Stomach (tissue), 9 donors: Measurements from ENCODE around the gene ARHGEF12. TPM values are rescaled to one million over a fixed set of nuclear protein-coding genes. Genes with fewer than 3 reads are reported as not detected.

Source experiments
- DNase-seq, 2 donors: peaks; one replicate each; pipeline versions ENCODE4 v3.0.0 to v3.0.0-alpha.2; 2013 to 2019
- H3K27ac ChIP-seq, 5 donors: fragments of 200-600 bp in 4 of 5; sonication (generic) in 4 of 5; one replicate each; pipeline ENCODE4 v1.5.1; 2013 to 2019; ENCODE audit warnings: mild to moderate bottlenecking in 1 of 5, moderate library complexity in 1 of 5
- H3K27me3 ChIP-seq, 3 donors: fragments of 200-600 bp; sonication (generic); one replicate each; pipeline ENCODE4 v1.5.1; 2017 to 2019; ENCODE audit warnings: mixed run types in 1 of 3
- H3K36me3 ChIP-seq, 4 donors: fragments of 200-600 bp; sonication (generic); 1 replicate in 3 of 4; 2 replicates in 1 of 4; pipeline ENCODE4 v1.5.1; 2016 to 2019
- H3K4me1 ChIP-seq, 4 donors: fragments of 200-600 bp; sonication (generic); one replicate each; pipeline ENCODE4 v1.5.1; 2016 to 2019
- H3K4me3 ChIP-seq, 4 donors: fragments of 200-600 bp; sonication (generic) in 3 of 4; one replicate each; pipeline ENCODE4 v1.5.1; 2016 to 2019; ENCODE audit warnings: mild to moderate bottlenecking in 1 of 4
- H3K9me3 ChIP-seq, 4 donors: fragments of 200-600 bp; sonication (generic); one replicate each; pipeline ENCODE4 v1.5.1; 2016 to 2019
- CTCF ChIP-seq, 7 experiments: fragments of 450-650 bp in 4 of 7; fragments of 200-600 bp in 3 of 7; sonication (generic) in 3 of 7; IDR thresholded peaks; one replicate each; pipeline ENCODE4 v1.5.1; 2016 to 2019; ENCODE audit warnings: antibody characterized with exemption in 7 of 7, control low read depth in 2 of 7, mild to moderate bottlenecking in 1 of 7
- EP300 ChIP-seq: sonication (generic); formaldehyde crosslinking; IDR thresholded peaks from one replicate; pipeline ENCODE4 v1.6.1; 2017; ENCODE audit warnings: antibody characterized with exemption
- POLR2A ChIP-seq, 4 donors: fragments of 450-650 bp; IDR thresholded peaks; one replicate each; pipeline ENCODE4 v1.6.1; 2016; ENCODE audit warnings: antibody characterized with exemption in 4 of 4, control low read depth in 2 of 4, mild to moderate bottlenecking in 1 of 4, moderate library complexity in 1 of 4
- POLR2AphosphoS5 ChIP-seq, 3 donors: sonication (generic); formaldehyde crosslinking; IDR thresholded peaks; one replicate each; pipeline ENCODE4 v1.6.1; 2016; ENCODE audit warnings: antibody characterized with exemption in 3 of 3
- WGBS, 5 donors: extraction: QIAGEN DNeasy Blood & Tissue Kit in 3 of 5; methylation state at CpG; one replicate each; pipeline versions ENCODE4 v1.1.5 to v1.1.7; 2013 to 2018; 5-methylcytosine and 5-hydroxymethylcytosine counted together
- intact Hi-C: fragments of 100-400 bp; cut with DNase I; formaldehyde crosslinking; loops from one replicate; pipeline ENCODE4 v1.15.1; 2023; ENCODE audit warnings: low total_unique reads
- polyA plus RNA-seq, 3 donors: library from polyadenylated mRNA; stranded (reverse); fragments of 200-250 nt; gene quantifications; one replicate each; pipeline ENCODE4 v1.2.3, GENCODE V29; 2013
- total RNA-seq, 5 donors: library from RNA; depleted of rRNA; stranded (reverse); fragments of >200 nt; gene quantifications; one replicate each; pipeline versions ENCODE4 v1.1.0 to v1.2.3, GENCODE V29; 2014 to 2016
- donor health status: healthy with polysubstance abuse.
- donor health status: Bipolar disorder and iron deficiency.
- donor health status: healthy.

ARHGEF12 gene
- total and polyA plus RNA-seq, 8 donors = 11.5 to 186 (median 43.5) TPM

- Histone ChIP-seq H3K27ac (no peak overlapping the region), H3K4me1 (peaks cover 14 to 63% (median 31%) of the 10 kb centered on the region in 4 donors), H3K36me3 (peaks cover 0 to 5% (median 0%) of the 10 kb centered on the region in 4 donors), H3K4me3 (no peak overlapping the region), H3K27me3 (no peaks in the 10 kb centered on the region), H3K9me3 (no peaks in the 10 kb centered on the region)
- intact Hi-C loops = no loop called here
- 91 to 96% (median 95%) methylated on average over 6 of the region's 6 CpGs for WGBS, 5 donors
- no peak for DNase-seq
- TF ChIP-seq CTCF (IDR thresholded peaks at IDR 0.05) (no peak), EP300 (no peak), POLR2AphosphoS5 (IDR thresholded peaks at IDR 0.05) (no peak), POLR2A (IDR thresholded peaks at IDR 0.05) (no peak)
Measured at GRCh38 chr11:120357620-120358019, 21.4 kb downstream of the ARHGEF12 start.

GRCh38 chr11:120358729-120359128 is 22.5 kb downstream of the ARHGEF12 start:
- Histone ChIP-seq H3K4me3 (no peak overlapping the region), H3K9me3 (no peaks in the 10 kb centered on the region), H3K4me1 (peaks cover 10 to 63% (median 26%) of the 10 kb centered on the region in 4 donors), H3K36me3 (peaks cover 0 to 5% (median 0%) of the 10 kb centered on the region in 4 donors), H3K27me3 (no peaks in the 10 kb centered on the region), H3K27ac (no peak overlapping the region)
- 77 to 88% (median 88%) methylated on average over 3 of the region's 3 CpGs for WGBS, 5 donors
- intact Hi-C loops = no loop called here
- TF ChIP-seq CTCF (IDR thresholded peaks at IDR 0.05) (no peak), EP300 (no peak), POLR2AphosphoS5 (IDR thresholded peaks at IDR 0.05) (no peak)
- DNase-seq = no peak

- no peaks in the 10 kb centered on the region for H3K36me3 ChIP-seq
- no peaks in the 10 kb centered on the region for H3K9me3 ChIP-seq
- peaks cover 0 to 38% (median 24%) of the 10 kb centered on the region in 4 donors for H3K4me1 ChIP-seq
- intact Hi-C loops = no loop called here
- H3K27ac ChIP-seq = no peak overlapping the region
- no peaks in the 10 kb centered on the region for H3K27me3 ChIP-seq
- no peak for TF ChIP-seq EP300
- no peak for TF ChIP-seq POLR2A (IDR thresholded peaks at IDR 0.05)
- no peak for TF ChIP-seq POLR2AphosphoS5 (IDR thresholded peaks at IDR 0.05)
- TF ChIP-seq CTCF (IDR thresholded peaks at IDR 0.05) = no peak
- no peak overlapping the region for H3K4me3 ChIP-seq
- DNase-seq = no peak
Measured at GRCh38 chr11:120363436-120363835, 27.2 kb downstream of the ARHGEF12 start.

- Histone ChIP-seq H3K27ac (no peak overlapping the region), H3K4me1 (peaks cover 0 to 54% (median 31%) of the 10 kb centered on the region in 4 donors), H3K36me3 (no peaks in the 10 kb centered on the region), H3K4me3 (no peak overlapping the region), H3K27me3 (no peaks in the 10 kb centered on the region), H3K9me3 (no peaks in the 10 kb centered on the region)
- no peak for TF ChIP-seq CTCF (IDR thresholded peaks at IDR 0.05)
- TF ChIP-seq POLR2AphosphoS5 (IDR thresholded peaks at IDR 0.05) = no peak
- TF ChIP-seq EP300 = no peak
- no peak for TF ChIP-seq POLR2A (IDR thresholded peaks at IDR 0.05)
- DNase-seq = no peak
- intact Hi-C loops = no loop called here
Measured at GRCh38 chr11:120365512-120365911, 29.3 kb downstream of the ARHGEF12 start.
